ENCODE measurements around the gene STUB1. TPM values are rescaled to one million over a fixed set of nuclear protein-coding genes. Genes with fewer than 3 reads are reported as not detected.

The STUB1 gene
- total RNA-seq, 1 experiment from 2014 or later: 102 TPM

GRCh38 chr16:698911-699671 is 18.9 kb downstream of the STUB1 start:
- Mint-ChIP-seq H3K27me3 (ENCODE audit: unreplicated experiment) (peaks cover 99% of the 10 kb centered on the region), H3K4me1 (ENCODE audit: low read depth, unreplicated experiment) (peaks cover 9% of the 10 kb centered on the region), H3K4me3 (ENCODE audit: low read depth, unreplicated experiment) (no peak overlapping the region), H3K9me3 (ENCODE audit: low read depth, unreplicated experiment) (no peaks in the 10 kb centered on the region), H3K36me3 (ENCODE audit: insufficient read depth, unreplicated experiment) (peaks cover 5% of the 10 kb centered on the region), H3K27ac (ENCODE audit: unreplicated experiment) (no peak overlapping the region)
- intact Hi-C loops (cut with micrococcal nuclease; ENCODE audit: unreplicated experiment): no loop called here
- no peak for DNase-seq
- no peak for TF ChIP-seq CTCF (IDR thresholded peaks at IDR 0.05; ENCODE audit: unreplicated experiment)
- CTCF ChIA-PET: interaction anchor here (0.7 kb wide), 1 partner anchor 169 kb away, joined by 4 read pairs; no protein-coding TSS in a partner anchor
- BruUV-seq (replicated peaks): no TSS peak

DNA sequence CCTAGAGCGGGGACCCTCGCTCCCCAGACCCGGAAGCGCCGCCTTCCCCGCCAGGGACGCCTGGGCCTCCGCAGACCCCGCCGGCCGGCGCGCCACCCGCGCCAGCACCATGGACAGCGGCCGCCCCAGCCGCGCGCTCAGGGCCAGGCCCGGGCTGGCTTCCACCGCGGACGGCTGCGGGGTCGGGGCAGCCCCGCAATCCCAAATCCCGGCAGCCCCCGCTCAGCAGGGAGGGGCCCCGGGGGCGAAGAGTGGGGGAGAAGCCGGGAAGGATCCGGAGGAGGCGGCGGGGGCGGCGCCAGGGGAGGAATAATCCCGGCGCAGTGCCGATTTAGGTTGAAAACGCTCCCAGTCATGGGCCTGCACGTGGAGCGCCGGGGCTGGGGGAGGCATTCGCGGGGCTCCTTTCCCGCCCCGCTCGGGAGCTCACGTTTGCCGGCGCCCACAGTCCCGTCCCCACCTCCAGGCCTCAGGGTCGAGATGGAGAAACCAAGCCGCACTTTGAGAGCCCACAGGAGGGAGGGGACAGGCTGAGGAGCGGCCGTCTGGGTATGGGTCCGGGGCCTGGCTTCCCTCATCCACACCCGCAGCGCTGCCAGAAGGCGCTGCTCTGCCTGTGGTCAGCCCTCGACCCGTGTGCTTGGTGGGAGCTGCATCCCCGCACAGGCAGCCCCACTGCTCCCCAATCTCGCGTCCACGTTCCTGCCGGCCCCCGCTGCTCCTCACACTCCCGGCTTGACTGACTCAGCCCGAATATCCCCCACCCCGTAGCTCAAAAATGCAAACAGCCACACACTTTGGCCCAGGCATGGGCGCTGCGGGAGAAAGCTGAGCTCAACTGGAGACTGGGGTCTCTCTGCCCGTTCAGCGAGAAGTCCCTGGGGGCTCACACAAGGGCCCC is 20.7 kb downstream of the STUB1 start:
- no peak overlapping the region for H3K4me3 Mint-ChIP-seq (ENCODE audit: low read depth, unreplicated experiment)
- H3K27ac Mint-ChIP-seq (ENCODE audit: unreplicated experiment): no peak overlapping the region
- TF ChIP-seq CTCF (IDR thresholded peaks at IDR 0.05; ENCODE audit: unreplicated experiment): no peak
- intact Hi-C loops (cut with micrococcal nuclease; ENCODE audit: unreplicated experiment): no loop called here
- no peaks in the 10 kb centered on the region for H3K9me3 Mint-ChIP-seq (ENCODE audit: low read depth, unreplicated experiment)
- peaks cover 9% of the 10 kb centered on the region for H3K36me3 Mint-ChIP-seq (ENCODE audit: insufficient read depth, unreplicated experiment)
- CTCF ChIA-PET: no interaction called here
- DNase-seq: peak; percentile 61
- peaks cover 2% of the 10 kb centered on the region for H3K4me1 Mint-ChIP-seq (ENCODE audit: low read depth, unreplicated experiment)
- H3K27me3 Mint-ChIP-seq (ENCODE audit: unreplicated experiment): peaks cover 90% of the 10 kb centered on the region
- BruUV-seq (replicated peaks): no TSS peak

DNA sequence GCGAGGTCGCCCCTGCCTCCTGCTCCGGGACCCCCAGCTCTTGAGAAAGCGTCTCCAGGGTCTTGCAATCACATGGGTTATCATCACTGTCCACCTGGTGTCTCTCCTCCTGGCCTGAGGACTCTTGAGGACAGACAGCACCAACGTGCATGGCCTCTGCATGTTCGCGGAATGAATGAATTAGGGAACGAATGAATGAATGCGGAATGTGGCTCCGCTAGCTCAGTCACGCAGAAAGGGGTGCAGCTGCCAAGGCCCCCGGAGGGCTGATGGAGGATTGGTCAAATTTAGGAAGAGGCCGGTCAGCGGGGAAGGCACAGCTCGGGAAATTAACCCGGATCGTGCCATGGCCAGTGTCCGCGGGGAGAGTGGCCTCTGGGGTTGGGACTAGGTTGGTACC is 22.1 kb downstream of the STUB1 start:
- Mint-ChIP-seq H3K27me3 (ENCODE audit: unreplicated experiment) (peaks cover 90% of the 10 kb centered on the region), H3K9me3 (ENCODE audit: low read depth, unreplicated experiment) (no peaks in the 10 kb centered on the region)
- intact Hi-C loops (cut with micrococcal nuclease; ENCODE audit: unreplicated experiment): no loop called here

More for the DNA sequence above, 22.1 kb downstream of the STUB1 start:
- BruUV-seq (replicated peaks): no TSS peak
- peaks cover 9% of the 10 kb centered on the region for H3K36me3 Mint-ChIP-seq (ENCODE audit: insufficient read depth, unreplicated experiment)
- no peak overlapping the region for H3K4me3 Mint-ChIP-seq (ENCODE audit: low read depth, unreplicated experiment)
- DNase-seq: no peak
- CTCF ChIA-PET: no interaction called here
- H3K4me1 Mint-ChIP-seq (ENCODE audit: low read depth, unreplicated experiment): peaks cover 6% of the 10 kb centered on the region
- no peak overlapping the region for H3K27ac Mint-ChIP-seq (ENCODE audit: unreplicated experiment)
- no peak for TF ChIP-seq CTCF (IDR thresholded peaks at IDR 0.05; ENCODE audit: unreplicated experiment)
